Hippocampal formation (tissue), 2 donors: Measurements from ENCODE around the gene USP3.
A peak's percentile ranks its signal among the peaks of the same experiment; 100 is the strongest.
"Not testable (repeated sequence)": the region's sequence is repeated elsewhere in the genome, so short reads cannot be mapped to it uniquely, and the experiment has no call there.

Experiments used
- DNase-seq, 2 donors: peaks; one replicate each; lab custom pipeline; 2025; lab: John Stamatoyannopoulos, UW

The USP3 gene

DNA sequence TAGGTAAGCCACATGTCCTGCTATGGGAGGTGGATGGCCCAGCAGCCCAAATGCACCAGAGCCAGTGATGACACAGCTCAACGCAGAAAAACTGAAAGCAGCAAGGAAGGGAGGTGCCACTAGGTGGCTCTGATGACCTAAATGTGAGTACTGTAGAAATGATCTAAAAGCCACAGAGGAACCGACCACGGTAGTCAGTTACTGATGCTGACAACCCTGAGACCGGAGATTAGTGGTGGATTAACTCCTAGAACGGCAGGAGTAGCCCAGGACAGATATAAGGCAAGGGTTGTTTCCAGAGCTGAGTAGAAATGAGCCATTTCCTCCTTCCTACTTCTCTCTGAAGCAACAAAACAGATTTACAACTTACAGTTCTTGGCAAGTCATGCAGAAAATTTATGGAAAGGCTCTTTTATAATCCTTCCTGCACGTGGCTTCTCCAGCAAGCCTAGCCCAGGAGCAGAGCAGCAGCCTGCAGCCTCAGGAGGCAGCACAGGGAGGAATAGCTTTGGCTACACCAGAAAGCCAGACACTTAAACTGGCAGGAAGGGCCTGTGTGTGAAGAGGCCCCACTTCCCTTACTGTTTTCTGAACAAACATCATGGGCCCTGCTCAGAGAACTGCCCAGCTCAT lies 105.9 kb downstream of the USP3 start:
- DNase-seq, result peak; percentile 70 to 89

DNA sequence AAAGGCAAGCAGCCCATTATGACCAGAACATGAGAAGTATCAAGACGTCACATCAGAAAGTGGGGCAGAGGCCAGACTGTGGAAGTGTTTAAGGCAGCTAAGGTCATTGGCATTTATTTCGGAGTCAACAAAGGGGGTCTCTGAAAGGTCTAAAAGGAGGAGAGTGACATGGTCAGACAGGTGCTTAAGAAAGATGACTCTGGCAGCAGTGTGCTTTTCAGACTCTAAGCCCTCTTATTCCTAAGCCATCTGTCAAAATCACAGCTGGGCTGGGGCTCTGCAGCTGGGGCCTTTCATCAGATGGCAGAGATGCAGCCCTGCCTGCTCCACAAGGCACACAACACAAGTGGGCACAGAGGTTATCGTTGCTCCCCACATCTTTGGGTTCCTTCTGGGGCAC lies 106.8 kb downstream of the USP3 start:
- DNase-seq, result peak; percentile 23 to 25

DNA sequence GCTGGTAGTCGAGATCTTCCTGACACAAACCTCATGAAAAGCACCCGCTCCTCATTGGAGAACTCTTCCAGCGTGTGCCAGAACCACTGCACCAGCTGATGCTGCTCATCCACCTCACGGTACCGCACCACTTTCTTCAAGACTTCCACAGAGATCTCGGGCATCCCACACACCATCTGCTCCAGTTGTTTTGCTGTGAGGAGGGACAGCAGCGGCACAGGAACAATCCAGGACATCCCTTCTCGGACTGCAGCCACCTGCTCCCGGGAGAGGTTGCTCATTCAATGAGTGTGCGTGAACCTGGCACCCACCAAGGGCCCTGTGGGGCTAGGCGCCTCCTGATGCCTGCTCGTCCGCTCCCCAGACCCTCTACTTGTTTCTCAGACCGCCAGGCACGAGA lies 107.9 kb downstream of the USP3 start:
- no peak for DNase-seq

DNA sequence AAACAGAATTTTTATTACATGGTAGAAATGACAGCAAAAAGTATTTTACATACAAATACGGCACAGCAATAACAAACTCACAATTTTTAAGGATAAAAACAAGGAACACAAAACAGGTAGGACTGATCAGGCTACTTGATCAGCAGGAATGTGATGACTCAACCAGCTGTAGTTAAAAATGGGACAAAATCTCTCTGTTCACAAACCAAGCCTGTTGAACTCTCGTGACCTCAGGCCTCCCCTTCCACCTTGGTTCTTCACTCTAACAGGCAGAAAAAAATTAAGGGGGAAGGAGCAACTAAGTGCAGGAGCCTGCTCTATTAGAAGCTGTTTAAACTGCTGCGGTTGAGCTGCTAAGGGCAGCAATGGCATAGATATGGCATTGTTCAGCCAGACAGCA lies 111.5 kb downstream of the USP3 start:
- no peak for DNase-seq

DNA sequence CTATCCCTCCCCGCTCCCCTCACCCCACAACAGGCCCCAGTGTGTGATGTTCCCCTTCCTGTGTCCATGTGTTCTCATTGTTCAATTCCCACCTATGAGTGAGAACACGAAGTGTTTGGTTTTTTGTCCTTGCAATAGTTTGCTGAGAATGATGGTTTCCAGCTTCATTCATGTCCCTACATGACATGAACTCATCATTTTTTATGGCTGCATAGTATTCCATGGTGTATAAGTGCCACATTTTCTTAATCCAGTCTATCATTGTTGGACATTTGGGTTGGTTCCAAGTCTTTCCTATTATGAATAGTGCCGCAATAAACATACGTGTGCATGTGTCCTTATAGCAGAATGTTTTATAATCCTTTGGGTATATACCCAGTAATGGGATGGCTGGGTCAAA lies 112.8 kb downstream of the USP3 start:
- DNase-seq, result not testable (repeated sequence)

DNA sequence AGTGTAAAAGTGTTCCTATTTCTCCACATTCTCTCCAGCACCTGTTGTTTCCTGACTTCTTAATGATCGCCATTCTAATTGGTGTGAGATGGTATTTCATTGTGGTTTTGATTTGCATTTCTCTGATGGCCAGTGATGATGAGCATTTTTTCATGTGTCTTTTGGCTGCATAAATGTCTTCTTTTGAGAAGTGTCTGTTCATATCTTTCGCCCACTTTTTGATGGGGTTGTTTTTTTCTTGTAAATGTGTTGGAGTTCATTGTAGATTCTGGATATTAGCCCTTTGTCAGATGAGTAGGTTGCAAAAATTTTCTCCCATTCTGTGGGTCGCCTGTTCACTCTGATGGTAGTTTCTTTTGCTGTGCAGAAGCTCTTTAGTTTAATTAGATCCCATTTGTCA lies 113.2 kb downstream of the USP3 start:
- DNase-seq, result not testable (repeated sequence)

DNA sequence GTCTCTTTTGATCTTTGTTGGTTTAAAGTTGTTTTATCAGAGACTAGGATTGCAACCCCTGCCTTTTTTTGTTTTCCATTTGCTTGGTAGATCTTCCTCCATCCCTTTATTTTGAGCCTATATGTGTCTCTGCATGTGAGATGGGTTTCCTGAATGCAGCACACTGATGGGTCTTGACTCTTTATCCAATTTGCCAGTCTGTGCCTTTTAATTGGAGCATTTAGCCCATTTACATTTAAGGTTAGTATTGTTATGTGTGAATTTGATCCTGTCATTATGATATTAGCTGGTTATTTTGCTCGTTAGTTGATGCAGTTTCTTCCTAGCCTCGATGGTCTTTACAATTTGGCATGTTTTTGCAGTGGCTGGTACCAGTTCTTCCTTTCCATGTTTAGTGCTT lies 116.4 kb downstream of the USP3 start:
- not testable (repeated sequence) for DNase-seq

DNA sequence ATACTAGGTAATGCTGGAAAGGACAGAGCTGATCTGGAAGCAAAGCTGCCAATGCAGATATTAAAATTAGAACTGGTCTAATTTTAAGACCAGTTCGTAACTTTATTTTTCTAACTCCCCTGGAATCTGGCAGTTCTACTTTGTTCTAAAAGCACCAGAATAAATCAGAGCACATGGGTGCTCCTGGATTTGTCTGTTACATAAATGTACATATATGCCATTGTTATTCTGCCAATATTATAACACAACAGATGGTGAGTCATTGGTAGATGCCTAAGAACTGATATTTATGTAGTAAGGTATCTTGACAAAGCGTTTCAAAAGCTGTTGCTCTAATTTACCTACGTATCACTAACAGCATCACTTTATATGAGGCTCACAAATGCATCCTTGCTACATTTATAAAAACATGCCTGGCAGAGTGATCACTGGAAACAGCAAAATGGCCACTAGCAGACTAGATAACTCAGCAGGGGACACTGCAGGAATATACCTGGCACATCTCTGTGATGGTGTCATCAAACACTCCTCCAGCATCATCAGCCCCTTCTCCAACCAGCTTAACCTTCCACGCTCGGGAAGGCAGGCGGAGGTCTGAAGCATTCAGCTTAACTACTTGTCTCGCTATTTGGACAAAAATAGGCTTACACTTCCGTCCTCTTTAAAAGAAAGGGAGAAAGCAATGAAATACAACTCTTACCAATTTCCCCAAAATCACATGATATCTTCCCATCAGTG lies 119.0 kb downstream of the USP3 start:
- peak in 1 of 2 donors; percentile 36 for DNase-seq

DNA sequence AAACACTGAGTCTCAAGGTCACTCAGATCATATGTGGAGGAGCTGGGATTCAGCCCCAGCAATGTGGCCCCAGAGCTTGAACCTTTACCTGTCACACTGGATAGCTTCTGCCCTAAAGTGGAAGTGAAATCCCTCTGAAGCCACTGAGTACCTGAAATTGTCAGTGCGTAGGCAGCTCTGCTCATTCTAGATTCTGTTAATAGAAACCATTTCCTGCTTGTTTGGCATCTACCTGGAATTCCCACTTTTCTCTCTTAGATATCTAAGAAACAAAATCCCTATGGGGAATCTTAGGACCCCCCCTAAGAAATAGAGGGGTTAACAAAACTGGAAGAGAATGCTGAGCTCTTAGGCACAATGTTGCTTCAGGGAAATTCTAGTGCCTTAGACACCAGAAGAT lies 122.6 kb downstream of the USP3 start:
- DNase-seq, result no peak

DNA sequence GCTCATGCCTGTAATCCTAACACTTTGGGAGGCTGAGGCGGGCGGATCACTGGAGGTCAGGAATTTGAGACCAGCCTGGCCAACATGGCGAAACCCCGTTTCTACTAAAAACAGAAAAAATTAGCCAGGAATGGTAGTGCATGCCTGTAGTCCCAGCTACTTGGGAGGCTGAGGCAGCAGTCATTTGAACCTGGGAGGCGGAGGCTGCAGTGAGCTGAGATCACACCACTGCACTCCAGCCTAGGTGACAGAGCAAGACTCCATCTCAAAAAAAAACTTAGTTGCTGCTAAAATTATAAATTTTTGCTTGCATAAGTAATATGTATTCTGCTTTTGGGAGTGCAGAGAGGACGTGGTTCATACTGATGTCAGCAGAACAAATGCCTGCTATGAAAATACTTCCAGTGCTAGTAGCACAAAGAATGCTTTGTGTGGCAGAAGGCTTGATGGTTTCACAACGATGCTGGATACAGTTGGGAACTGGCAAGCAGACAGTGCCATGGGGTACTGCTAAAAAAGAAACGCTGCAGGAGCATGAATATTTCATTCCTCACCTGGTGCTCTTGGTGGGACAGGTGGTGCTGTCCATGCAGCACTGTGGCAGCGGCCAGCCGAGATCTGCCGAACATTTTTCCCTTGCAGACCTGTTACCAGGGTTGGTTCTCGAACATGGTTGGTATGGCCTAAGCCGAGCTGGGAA lies 123.9 kb downstream of the USP3 start:
- DNase-seq, result peak; percentile 47 to 89

DNA sequence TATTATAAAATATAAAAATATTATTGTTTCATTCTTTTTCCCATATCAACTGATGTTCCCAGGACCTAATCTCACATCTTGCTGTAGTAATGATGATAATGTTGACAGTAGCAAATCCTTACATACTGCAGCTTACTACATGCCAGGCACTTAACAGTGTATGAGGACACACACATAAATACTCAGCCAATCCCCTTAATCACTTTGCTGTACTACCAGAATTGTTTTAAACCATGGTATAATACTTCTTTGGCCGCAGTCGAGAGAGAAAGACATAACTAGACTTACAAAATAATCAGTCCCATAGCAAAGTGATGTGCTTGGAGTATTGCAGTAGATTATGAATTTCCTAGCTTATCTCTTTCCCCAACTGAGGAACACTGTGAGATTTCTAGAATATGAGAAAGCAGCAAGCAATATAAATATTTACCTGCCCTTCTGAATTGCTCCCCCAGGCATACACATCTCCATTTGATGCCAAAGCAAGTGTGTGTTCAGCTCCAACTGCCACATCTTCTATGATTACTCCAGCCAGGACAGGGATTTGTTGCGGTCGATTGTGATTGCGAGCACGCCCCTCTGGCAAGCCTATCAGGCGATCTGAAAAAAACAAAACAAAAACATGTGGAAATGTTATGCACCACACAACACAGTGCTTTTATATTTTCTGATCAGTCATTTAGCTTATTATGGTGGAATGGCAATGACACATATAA lies 125.8 kb downstream of the USP3 start:
- DNase-seq, result peak in 1 of 2 donors; percentile 8

DNA sequence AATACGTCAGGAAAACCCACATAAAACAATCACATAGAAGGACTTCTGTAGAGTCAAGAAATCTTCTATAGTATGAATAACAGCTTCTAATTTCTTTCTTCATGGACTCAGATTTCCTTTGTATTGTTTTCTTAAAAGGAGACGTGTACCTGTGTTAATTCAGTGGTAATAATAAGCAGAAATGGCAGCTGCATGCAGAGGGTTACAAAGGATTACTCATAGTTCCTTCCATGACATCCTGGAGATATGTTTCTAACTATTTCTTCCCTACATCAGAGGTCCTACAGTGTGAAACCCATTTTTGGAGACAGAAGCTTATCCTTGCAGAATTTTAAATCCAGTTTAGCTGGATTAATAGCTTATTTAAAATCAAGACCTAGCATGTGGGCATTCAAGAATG lies 128.9 kb downstream of the USP3 start:
- no peak for DNase-seq

DNA sequence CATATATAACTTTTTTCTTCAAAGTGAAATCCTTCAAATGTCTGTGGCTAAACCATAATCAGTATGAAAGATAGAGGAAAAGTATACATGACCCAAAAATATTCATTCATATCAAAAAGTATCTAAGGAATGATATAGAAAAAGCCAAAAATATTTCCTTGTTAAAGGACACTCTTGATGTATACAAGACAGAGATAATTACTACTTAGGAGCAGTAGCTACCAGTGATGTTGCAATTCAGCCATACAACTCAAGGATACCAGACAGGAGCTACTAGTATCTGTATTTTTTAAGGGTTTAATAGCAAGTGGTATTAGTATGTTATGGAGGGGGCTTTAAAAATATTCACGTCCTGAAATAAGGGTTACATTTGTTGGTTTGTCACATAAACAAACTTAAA lies 129.8 kb downstream of the USP3 start:
- DNase-seq, result no peak

DNA sequence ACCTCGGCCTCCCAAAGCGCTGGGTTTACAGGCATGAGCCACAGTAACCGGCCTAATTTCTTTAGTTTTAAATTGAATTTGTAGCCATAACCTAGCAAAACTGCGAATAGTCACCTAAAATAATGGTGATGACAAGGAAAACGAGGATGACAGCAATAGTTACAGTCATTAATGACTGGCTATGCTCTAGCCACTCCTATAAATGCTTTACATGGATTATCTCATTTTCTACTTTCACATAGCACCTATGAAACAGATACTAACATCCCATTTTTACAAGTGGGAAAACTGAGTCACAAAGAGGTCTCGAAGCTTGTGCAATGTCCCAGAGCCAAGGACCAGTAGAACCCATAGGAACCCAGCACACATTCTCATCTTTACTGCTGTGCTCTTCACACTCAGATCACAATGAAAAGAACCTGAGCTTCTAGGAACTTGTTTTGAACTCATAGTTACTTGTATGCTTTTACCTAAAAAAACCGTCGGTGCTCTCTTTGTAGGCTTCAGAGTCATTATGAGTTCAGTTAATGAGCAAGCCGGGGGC lies 132.2 kb downstream of the USP3 start:
- DNase-seq, result no peak

DNA sequence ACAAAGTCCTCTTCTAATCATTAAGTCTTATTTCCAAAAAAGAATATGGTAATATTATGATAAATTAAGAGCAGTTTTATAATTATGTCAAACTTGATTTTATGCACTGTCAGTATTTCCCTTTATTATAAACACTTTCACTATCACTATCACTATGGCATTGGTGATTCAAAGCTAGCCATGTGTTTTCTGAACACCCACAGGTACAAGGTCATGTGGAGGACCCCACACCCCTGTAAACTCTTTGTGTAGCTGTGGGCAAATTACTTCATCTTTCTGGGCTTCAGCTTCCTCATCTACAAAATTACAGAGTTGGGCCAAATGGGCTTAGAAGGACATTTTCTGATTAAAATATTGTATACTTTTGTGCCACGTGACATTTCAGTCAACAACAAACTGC lies 134.4 kb downstream of the USP3 start:
- no peak for DNase-seq

DNA sequence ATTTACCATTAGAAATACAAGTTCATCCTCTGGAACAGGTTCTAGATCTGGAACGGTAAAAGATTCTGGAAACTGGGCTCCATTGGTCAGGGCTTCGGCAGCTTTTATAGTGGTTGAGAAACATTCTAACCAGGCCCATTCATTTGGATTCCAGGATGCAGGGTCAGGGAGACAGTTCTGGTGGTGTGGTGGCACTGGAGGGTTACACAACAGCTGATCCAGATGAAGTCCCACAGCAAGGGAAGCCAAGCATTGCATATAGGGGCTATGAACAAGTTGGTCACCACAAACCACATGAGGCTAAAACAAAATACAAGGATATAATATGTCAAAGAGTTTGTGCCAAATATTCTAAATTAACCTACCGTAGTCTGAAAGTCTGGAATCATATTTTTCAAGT lies 135.8 kb downstream of the USP3 start:
- no peak for DNase-seq
